Suprapubic skin (tissue), 4 donors: ENCODE data around the gene DOK1. TPM values are rescaled to one million over a fixed set of nuclear protein-coding genes. Genes with fewer than 3 reads are reported as not detected.
A peak's percentile ranks its signal among the peaks of the same experiment; 100 is the strongest.

Source experiments
- DNase-seq, 2 donors: peaks; one replicate each; pipeline ENCODE4 v3.0.0-alpha.2; 2019; ENCODE audit warnings: low spot score in 2 of 2
- H3K27ac ChIP-seq: fragments of 200-600 bp; sonication (generic); one replicate; pipeline ENCODE4 v1.5.1; 2019
- H3K27me3 ChIP-seq: fragments of 200-600 bp; sonication (generic); one replicate; pipeline ENCODE4 v1.5.1; 2019
- H3K36me3 ChIP-seq: fragments of 200-600 bp; sonication (generic); one replicate; pipeline ENCODE4 v1.5.1; 2019
- H3K4me1 ChIP-seq: fragments of 200-600 bp; sonication (generic); one replicate; pipeline ENCODE4 v1.5.1; 2019
- H3K4me3 ChIP-seq: fragments of 200-600 bp; sonication (generic); one replicate; pipeline ENCODE4 v1.5.1; 2019; ENCODE audit warnings: mild to moderate bottlenecking
- H3K9me3 ChIP-seq: fragments of 200-600 bp; sonication (generic); one replicate; pipeline ENCODE4 v1.5.1; 2019
- CTCF ChIP-seq, 2 donors: fragments of 200-600 bp in 1 of 2; fragments of 450-650 bp in 1 of 2; sonication (generic) in 1 of 2; IDR thresholded peaks; one replicate each; pipeline ENCODE4 v1.5.1; 2016 to 2019; ENCODE audit warnings: antibody characterized with exemption in 2 of 2, mild to moderate bottlenecking in 1 of 2, moderate library complexity in 1 of 2
- EP300 ChIP-seq: sonication (generic); formaldehyde crosslinking; IDR thresholded peaks from one replicate; pipeline ENCODE4 v1.6.1; 2017; ENCODE audit warnings: antibody characterized with exemption
- POLR2A ChIP-seq, 2 donors: fragments of 450-650 bp; IDR thresholded peaks; one replicate each; pipeline ENCODE4 v1.6.1; 2017; ENCODE audit warnings: antibody characterized with exemption in 2 of 2, mild to moderate bottlenecking in 2 of 2, moderate library complexity in 2 of 2
- POLR2AphosphoS5 ChIP-seq, 3 donors: sonication (generic); formaldehyde crosslinking; IDR thresholded peaks; one replicate each; pipeline ENCODE4 v1.6.1; 2017; ENCODE audit warnings: antibody characterized with exemption in 3 of 3
- WGBS: methylation state at CpG from one replicate; pipeline ENCODE4 v1.1.5; 2018; 5-methylcytosine and 5-hydroxymethylcytosine counted together
- total RNA-seq, 4 donors: library from RNA; depleted of rRNA; stranded (reverse); fragments of >200 nt; gene quantifications; one replicate each; pipeline ENCODE4 v1.1.0, GENCODE V29; 2016

The DOK1 gene
- total RNA-seq, 4 donors from 2014 or later: 3.3 to 10.6 (median 5.4) TPM

GRCh38 chr2:74572178-74572925, 17.8 kb downstream of the DOK1 start:
- Histone ChIP-seq H3K4me3 (no peak overlapping the region), H3K9me3 (no peaks in the 10 kb centered on the region), H3K27me3 (no peaks in the 10 kb centered on the region), H3K27ac (no peak overlapping the region), H3K4me1 (peaks cover 6% of the 10 kb centered on the region), H3K36me3 (no peaks in the 10 kb centered on the region)
- DNase-seq: no peak
- TF ChIP-seq POLR2AphosphoS5 (IDR thresholded peaks at IDR 0.05) (no peak), EP300 (no peak), CTCF (IDR thresholded peaks at IDR 0.05) (no peak), POLR2A (IDR thresholded peaks at IDR 0.05) (no peak)
- 75% methylated on average over 3 of the region's 3 CpGs for WGBS

GRCh38 chr2:74573747-74574562, 19.4 kb downstream of the DOK1 start:
- Histone ChIP-seq H3K27me3 (no peaks in the 10 kb centered on the region), H3K27ac (no peak overlapping the region), H3K9me3 (no peaks in the 10 kb centered on the region), H3K36me3 (no peaks in the 10 kb centered on the region), H3K4me3 (no peak overlapping the region), H3K4me1 (peaks cover 6% of the 10 kb centered on the region)
- TF ChIP-seq EP300: no peak
- no peak for TF ChIP-seq POLR2AphosphoS5 (IDR thresholded peaks at IDR 0.05)
- 39% methylated on average over 7 of the region's 7 CpGs for whole genome bisulfite sequencing
- DNase-seq: no peak

- WGBS: 76% methylated on average over 4 of the region's 4 CpGs
- Histone ChIP-seq H3K36me3 (no peaks in the 10 kb centered on the region), H3K4me1 (peaks cover 6% of the 10 kb centered on the region), H3K9me3 (no peaks in the 10 kb centered on the region), H3K4me3 (no peak overlapping the region), H3K27ac (no peak overlapping the region), H3K27me3 (no peaks in the 10 kb centered on the region)
- no peak for TF ChIP-seq POLR2A (IDR thresholded peaks at IDR 0.05)
- TF ChIP-seq EP300: no peak
- no peak for TF ChIP-seq POLR2AphosphoS5 (IDR thresholded peaks at IDR 0.05)
- no peak for TF ChIP-seq CTCF (IDR thresholded peaks at IDR 0.05)
- no peak for DNase-seq
Observed at GRCh38 chr2:74575320-74575719, 20.8 kb downstream of the DOK1 start.

GRCh38 chr2:74576211-74576862, 21.8 kb downstream of the DOK1 start:
- no peak for DNase-seq
- Histone ChIP-seq H3K4me1 (peaks cover 6% of the 10 kb centered on the region), H3K27me3 (no peaks in the 10 kb centered on the region), H3K9me3 (no peaks in the 10 kb centered on the region), H3K36me3 (no peaks in the 10 kb centered on the region), H3K4me3 (no peak overlapping the region), H3K27ac (peak overlapping the region; percentile 60)
- 56% methylated on average over 7 of the region's 7 CpGs for WGBS
- TF ChIP-seq CTCF (IDR thresholded peaks at IDR 0.05): no peak
- no peak for TF ChIP-seq EP300
- TF ChIP-seq POLR2AphosphoS5 (IDR thresholded peaks at IDR 0.05): no peak
- no peak for TF ChIP-seq POLR2A (IDR thresholded peaks at IDR 0.05)

- no peak for DNase-seq
- WGBS: 33% methylated on average over 1 of the region's 1 CpG
- no peaks in the 10 kb centered on the region for H3K27me3 ChIP-seq
- H3K4me3 ChIP-seq: no peak overlapping the region
- no peaks in the 10 kb centered on the region for H3K9me3 ChIP-seq
- TF ChIP-seq POLR2AphosphoS5 (IDR thresholded peaks at IDR 0.05): peak in 2 of 3 donors; percentile 13 to 31
- TF ChIP-seq POLR2A (IDR thresholded peaks at IDR 0.05): no peak
- no peak for TF ChIP-seq CTCF (IDR thresholded peaks at IDR 0.05)
- no peak for TF ChIP-seq EP300
- H3K27ac ChIP-seq: peak overlapping the region; percentile 60
- H3K4me1 ChIP-seq: peaks cover 6% of the 10 kb centered on the region
- no peaks in the 10 kb centered on the region for H3K36me3 ChIP-seq
Observed at GRCh38 chr2:74576863-74577229, 22.3 kb downstream of the DOK1 start.
